ENCODE results near the gene TAPT1.

TAPT1 gene

GRCh38 chr4:16110661-16111290, 115.5 kb downstream of the TAPT1 start:
- H2AFZ ChIP-seq (ENCODE audit: low read depth, low read length) = no peak overlapping the region

More at GRCh38 chr4:16110661-16111290, 115.5 kb downstream of the TAPT1 start:
- Histone ChIP-seq H3K36me3 (ENCODE audit: insufficient read depth, low read length) (no peaks in the 10 kb centered on the region), H3K9me3 (ENCODE audit: low read length) (no peaks in the 10 kb centered on the region), H3K4me3 (ENCODE audit: low read length) (no peak overlapping the region), H3K27me3 (ENCODE audit: insufficient read depth, low read length) (peaks cover 12% of the 10 kb centered on the region), H3K4me1 (ENCODE audit: insufficient read depth, low read length) (no peaks in the 10 kb centered on the region)

All from neuron (in vitro differentiated cells).